ENCODE data around the gene GAREM1.

DNA sequence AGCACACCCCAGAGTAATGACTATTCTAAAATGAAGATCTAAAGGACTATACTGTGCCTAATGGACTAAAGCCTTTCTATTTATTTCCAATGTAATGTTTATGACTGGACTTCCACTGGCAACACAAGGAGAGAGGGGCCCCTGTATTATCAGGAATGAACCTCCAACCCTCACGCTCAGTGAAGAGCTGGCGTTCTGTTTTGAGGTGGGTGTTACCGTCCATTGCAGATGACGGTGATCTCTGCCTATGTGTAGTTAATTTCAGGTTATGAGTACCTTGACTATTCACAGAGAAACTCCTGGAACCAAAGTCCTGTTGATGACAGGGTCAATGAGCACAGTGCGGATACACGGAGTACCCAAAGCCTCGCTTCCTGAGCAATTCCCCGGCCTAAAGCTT is 195.5 kb downstream of the GAREM1 start:
- no peak for TF ChIP-seq CTCF (IDR thresholded peaks at IDR 0.05 in 2 of 3, conservative IDR thresholded peaks at IDR 0.05 in 1 of 3; ENCODE audit: borderline replicate concordance in 1 of 3, insufficient read depth in 1 of 3, low read depth in 2 of 3, low read length in 2 of 3)
- TF ChIP-seq MAX (IDR thresholded peaks at IDR 0.05), result no peak
- TF ChIP-seq RAD21 (IDR thresholded peaks at IDR 0.05; ENCODE audit: low read depth), result no peak
- no peak for TF ChIP-seq POLR2AphosphoS5 (IDR thresholded peaks at IDR 0.05; ENCODE audit: low read depth, low read length)
- no peak for TF ChIP-seq POLR2A (IDR thresholded peaks at IDR 0.05; ENCODE audit: borderline replicate concordance, extremely low read depth, insufficient read depth, insufficient read length)
- TF ChIP-seq JUND (IDR thresholded peaks at IDR 0.05), result no peak
- TF ChIP-seq ZBTB33 (IDR thresholded peaks at IDR 0.05; ENCODE audit: extremely low read depth, insufficient replicate concordance, low read length), result no peak
- no peak for TF ChIP-seq EZH2 (IDR thresholded peaks at IDR 0.05)
- TF ChIP-seq EZH2phosphoT487 (IDR thresholded peaks at IDR 0.05; ENCODE audit: borderline replicate concordance), result no peak
- TF ChIP-seq CEBPB (IDR thresholded peaks at IDR 0.05; ENCODE audit: low read depth), result no peak
- no peak for TF ChIP-seq EGR1 (IDR thresholded peaks at IDR 0.05; ENCODE audit: low read depth)
- TF ChIP-seq YY1 (IDR thresholded peaks at IDR 0.05; ENCODE audit: extremely low read depth, insufficient replicate concordance, low read depth, low read length), result no peak
- no peak for TF ChIP-seq ELF1 (IDR thresholded peaks at IDR 0.05; ENCODE audit: borderline replicate concordance, low read depth)
- no peak for TF ChIP-seq FOSL1 (IDR thresholded peaks at IDR 0.05; ENCODE audit: low read depth)

Data from HCT116 (cell line).